ENCODE results near the gene B4GALT2. TPM values are rescaled to one million over a fixed set of nuclear protein-coding genes. Genes with fewer than 3 reads are reported as not detected.
A peak's percentile ranks its signal among the peaks of the same experiment; 100 is the strongest.

B4GALT2 gene
- total and polyA plus RNA-seq, 9 of the 15 experiments (the other 6 are each of a cell fraction or from before 2014, with no cell fraction given), result 1.3 to 86.8 (median 43.8) TPM

GRCh38 chr1:43956234-43956633, 22.8 kb upstream of the B4GALT2 start (continued):
- no peak for TF ChIP-seq ZBTB49 (CRISPR knock-in tag; IDR thresholded peaks at IDR 0.05; ENCODE audit: borderline replicate concordance)
- TF ChIP-seq DACH1 (IDR thresholded peaks at IDR 0.05; ENCODE audit: partially characterized antibody), result no peak
- TF ChIP-seq SP2 (IDR thresholded peaks at IDR 0.05; ENCODE audit: extremely low read depth, low read depth, low read length, poor library complexity, severe bottlenecking), result no peak
- TF ChIP-seq ZNF449 (CRISPR knock-in tag; IDR thresholded peaks at IDR 0.05), result no peak

GRCh38 chr1:43957407-43958040, 21.5 kb upstream of the B4GALT2 start:
- Histone ChIP-seq H2AFZ (ENCODE audit: low read depth, low read length) (no peak overlapping the region), H3K4me3 (no peak overlapping the region), H3K4me1 (replicated peaks in 1 of 2; ENCODE audit: control insufficient read depth in 2 of 2, insufficient read depth in 2 of 2, low read length in 2 of 2) (peaks cover 15 to 20% of the 10 kb centered on the region in 2 experiments; a peak in 4 of 5 replicates), H4K20me1 (replicated peaks; ENCODE audit: control insufficient read depth, insufficient read depth, low read length) (peaks cover 16% of the 10 kb centered on the region; the same call in 1 of the 2 replicates), H3K4me2 (ENCODE audit: insufficient read depth, low read length) (no peak overlapping the region), H3K9me3 (replicated peaks; ENCODE audit: control insufficient read depth, insufficient read depth, low read depth, low read length) (no peaks in the 10 kb centered on the region), H3K27me3 (ENCODE audit: control insufficient read depth in 2 of 2, insufficient read depth in 2 of 2, low read length in 2 of 2) (no peaks in the 10 kb centered on the region), H3K9ac (ENCODE audit: insufficient read depth in 1 of 2, low read depth in 2 of 2, low read length in 2 of 2) (peak overlapping the region in 1 of 2 experiments; percentile 26; a peak in 2 of 4 replicates), H3K27ac (ENCODE audit: extremely low read depth, low read depth, low read length) (no peak overlapping the region; the same call in 2 of the 3 replicates), H3K36me3 (ENCODE audit: control insufficient read depth, insufficient read depth, low read length) (peaks cover 59% of the 10 kb centered on the region; the same call in 2 of the 3 replicates), H3K9me1 (ENCODE audit: control insufficient read depth, insufficient read depth, low read length) (no peaks in the 10 kb centered on the region), H3K79me2 (ENCODE audit: control insufficient read depth, insufficient read depth, low read length) (no peaks in the 10 kb centered on the region)
- no peak for ATAC-seq
- intact Hi-C loops (cut with micrococcal nuclease), result no loop called here
- ChIA-PET POLR2A (interaction anchor here (0.6 to 2.0 kb wide), 4 partner anchors 9 to 17 kb away, joined by 3 to 11 read pairs (median 4); partner anchors contain the start of genes ATP6V0B and IPO13), CTCF (ENCODE audit: low intra/inter-chr PET ratio) (no interaction called here)
- no peak for FAIRE-seq
- in situ Hi-C loops (cut with MboI), result no loop called here
- DNase-seq (ENCODE audit: extremely low read depth in 1 of 4, low spot score in 3 of 4), result no peak
- 77% methylated on average over 7 of the region's 7 CpGs for WGBS (ENCODE audit: insufficient coverage, low coverage, missing lambda C conversion rate)
- no TSS peak for BruUV-seq (replicated peaks)
- no peak for TF ChIP-seq ZBTB11 (CRISPR knock-in tag; IDR thresholded peaks at IDR 0.05)
- TF ChIP-seq PTRF (tag; IDR thresholded peaks at IDR 0.05), result no peak

All from K562 (cell line).